HepG2 (cell line): ENCODE measurements around the gene MRAP. TPM values are rescaled to one million over a fixed set of nuclear protein-coding genes. Genes with fewer than 3 reads are reported as not detected.

Source experiments
- AKAP8 ChIP-seq: sonication (generic); formaldehyde crosslinking; IDR thresholded peaks from 2 replicates; pipeline ENCODE4 v1.5.1; 2020; ENCODE audit warnings: mild to moderate bottlenecking, missing genetic modification reagents
- DMTF1 ChIP-seq: sonication (generic); formaldehyde crosslinking; IDR thresholded peaks from 2 replicates; pipeline ENCODE4 v1.4.0; 2020; ENCODE audit warnings: mild to moderate bottlenecking, missing genetic modification reagents
- GATAD2A ChIP-seq: IDR thresholded peaks from 2 replicates; pipeline ENCODE4 v1.6.1; 2016
- KLF11 ChIP-seq: IDR thresholded peaks from 2 replicates; pipeline ENCODE4 v1.6.1; 2016; ENCODE audit warnings: missing compliant biosample characterization
- NFAT5 ChIP-seq: sonication (generic); formaldehyde crosslinking; IDR thresholded peaks from 2 replicates; pipeline ENCODE4 v1.4.0; 2020; ENCODE audit warnings: missing genetic modification reagents
- ZBED4 ChIP-seq: sonication (generic); formaldehyde crosslinking; IDR thresholded peaks from 2 replicates; pipeline ENCODE4 v1.4.0; 2020; ENCODE audit warnings: missing genetic modification reagents, borderline replicate concordance
- ZKSCAN8 ChIP-seq: IDR thresholded peaks from 2 replicates; pipeline ENCODE4 v1.6.1; 2016; ENCODE audit warnings: borderline replicate concordance, missing genetic modification reagents, missing compliant biosample characterization
- polyA plus RNA-seq, 8 experiments: library from polyadenylated mRNA; depleted of rRNA in 3 of 8; stranded (reverse) in 7 of 8; unstranded in 1 of 8; fragments of >200 nt; fragmentation: Illumina TruSeq in 4 of 8; extraction: Trizol in 4 of 8; gene quantifications; 2 replicates each; pipeline versions ENCODE4 v1.2.1 to v1.2.3, GENCODE V29; 2011 to 2016; ENCODE audit warnings: low read depth in 4 of 8, missing spikeins in 1 of 8, mixed read lengths in 1 of 8; ENCODE audit not compliant: insufficient read depth in 1 of 8
- total RNA-seq, 5 experiments: library from RNA; depleted of rRNA; stranded (reverse); fragments of >200 nt; fragmentation: Illumina TruSeq; extraction: Trizol; gene quantifications; 2 replicates each; pipeline ENCODE4 v1.2.3, GENCODE V29; 2016; ENCODE audit warnings: low read depth in 1 of 5

MRAP gene
- total and polyA plus RNA-seq, 2 of the 13 experiments (the other 11 are each of a cell fraction or from before 2014, with no cell fraction given), result 0.46 to 1.2 TPM

- TF ChIP-seq ZBED4 (CRISPR knock-in tag), result no peak
- TF ChIP-seq NFAT5 (CRISPR knock-in tag), result no peak
- TF ChIP-seq ZKSCAN8, result no peak
- no peak for TF ChIP-seq AKAP8 (CRISPR knock-in tag)
- no peak for TF ChIP-seq GATAD2A (CRISPR knock-in tag)
- TF ChIP-seq DMTF1 (CRISPR knock-in tag), result no peak
- no peak for TF ChIP-seq KLF11
- TF ChIP-seq, all 625 proteins: peak for 0
Measured at GRCh38 chr21:32256873-32257620, 41.6 kb upstream of the MRAP start (continued).
